Measurements from ENCODE around the gene BRSK1.

GRCh38 chr19:55285229-55285890, 1.6 kb downstream of the BRSK1 start:
- TF ChIP-seq CTCF (IDR thresholded peaks at IDR 0.05) (no peak), EZH2 (IDR thresholded peaks at IDR 0.05) (no peak), EZH2phosphoT487 (IDR thresholded peaks at IDR 0.05) (no peak)

Data from neural progenitor cell (in vitro differentiated cells).